Measurements from ENCODE around the gene TRAF3.
"Not testable (repeated sequence)": the region's sequence is repeated elsewhere in the genome, so short reads cannot be mapped to it uniquely, and the experiment has no call there.

The TRAF3 gene

DNA sequence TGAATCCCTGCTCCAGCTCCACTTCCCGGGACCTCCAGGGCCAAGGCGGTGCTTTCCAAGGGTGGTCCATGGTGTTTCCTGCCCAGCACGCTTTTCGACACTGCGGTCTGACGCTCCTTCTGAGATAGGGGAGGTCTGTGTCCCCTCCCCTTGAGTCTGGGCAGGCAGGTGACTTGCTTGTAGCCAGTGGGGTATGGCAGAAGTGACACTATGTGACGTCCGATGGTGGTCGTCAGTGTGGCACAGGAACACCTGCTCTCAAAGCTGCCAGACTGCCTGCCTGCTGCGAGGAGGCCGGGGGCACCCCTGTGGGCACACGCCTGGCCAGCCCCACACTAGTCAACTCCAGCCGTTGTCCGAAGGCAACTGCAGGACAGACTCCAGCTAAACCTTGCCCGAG lies 16.0 kb upstream of the TRAF3 start:
- no peak for DNase-seq (ENCODE audit: low read depth)
- H3K4me3 ChIP-seq (ENCODE audit: low read depth, low read length) = no peak overlapping the region
- TF ChIP-seq, protein P1, sequence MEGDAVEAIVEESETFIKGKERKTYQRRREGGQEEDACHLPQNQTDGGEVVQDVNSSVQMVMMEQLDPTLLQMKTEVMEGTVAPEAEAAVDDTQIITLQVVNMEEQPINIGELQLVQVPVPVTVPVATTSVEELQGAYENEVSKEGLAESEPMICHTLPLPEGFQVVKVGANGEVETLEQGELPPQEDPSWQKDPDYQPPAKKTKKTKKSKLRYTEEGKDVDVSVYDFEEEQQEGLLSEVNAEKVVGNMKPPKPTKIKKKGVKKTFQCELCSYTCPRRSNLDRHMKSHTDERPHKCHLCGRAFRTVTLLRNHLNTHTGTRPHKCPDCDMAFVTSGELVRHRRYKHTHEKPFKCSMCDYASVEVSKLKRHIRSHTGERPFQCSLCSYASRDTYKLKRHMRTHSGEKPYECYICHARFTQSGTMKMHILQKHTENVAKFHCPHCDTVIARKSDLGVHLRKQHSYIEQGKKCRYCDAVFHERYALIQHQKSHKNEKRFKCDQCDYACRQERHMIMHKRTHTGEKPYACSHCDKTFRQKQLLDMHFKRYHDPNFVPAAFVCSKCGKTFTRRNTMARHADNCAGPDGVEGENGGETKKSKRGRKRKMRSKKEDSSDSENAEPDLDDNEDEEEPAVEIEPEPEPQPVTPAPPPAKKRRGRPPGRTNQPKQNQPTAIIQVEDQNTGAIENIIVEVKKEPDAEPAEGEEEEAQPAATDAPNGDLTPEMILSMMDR (conservative IDR thresholded peaks at IDR 0.05; ENCODE audit: low read depth, low read length) = no peak

DNA sequence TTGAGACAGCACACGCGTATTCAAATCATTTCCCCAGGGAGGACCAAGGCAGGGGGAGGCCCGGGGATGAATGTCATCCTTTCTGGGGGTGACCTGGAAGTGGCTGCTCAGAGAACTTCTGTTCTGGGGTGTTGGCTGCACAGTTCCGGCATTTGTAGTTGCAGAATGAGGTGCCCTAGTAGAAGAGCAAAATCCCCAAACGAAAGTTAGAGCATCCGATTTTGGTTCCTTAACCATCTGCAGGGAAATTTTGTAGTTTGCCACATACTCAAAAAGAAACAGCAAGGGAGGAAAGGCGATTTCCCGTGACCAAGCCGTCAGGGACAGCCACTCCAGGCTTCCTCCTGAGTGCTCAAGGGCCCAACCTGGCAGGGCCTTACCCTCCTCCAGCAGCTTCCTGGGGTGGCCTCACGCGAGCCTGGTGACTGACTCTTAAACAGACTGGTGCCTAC lies 13.0 kb upstream of the TRAF3 start:
- TF ChIP-seq, protein P1 (conservative IDR thresholded peaks at IDR 0.05; ENCODE audit: low read depth, low read length) = no peak
- DNase-seq (ENCODE audit: low read depth) = no peak
- H3K4me3 ChIP-seq (ENCODE audit: low read depth, low read length) = no peak overlapping the region

DNA sequence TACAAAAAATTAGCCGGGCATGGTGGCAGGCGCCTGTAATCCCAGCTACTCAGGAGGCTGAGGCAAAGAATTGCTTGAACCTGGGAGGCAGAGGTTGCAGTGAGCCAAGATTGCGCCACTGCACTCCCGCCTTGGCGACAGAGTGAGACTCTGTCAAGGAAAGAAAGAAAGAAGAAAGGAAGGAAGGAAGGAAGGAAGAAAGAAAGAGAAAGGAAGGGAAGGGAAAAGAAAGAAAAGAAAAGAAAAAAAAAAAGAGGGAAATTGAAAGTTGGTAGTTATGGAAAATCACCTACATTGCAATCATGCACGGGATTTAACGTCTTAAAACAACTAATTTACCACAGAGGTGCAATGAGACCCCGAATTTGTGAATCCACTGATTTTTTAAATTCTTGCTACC lies 11.5 kb upstream of the TRAF3 start:
- H3K4me3 ChIP-seq (ENCODE audit: low read depth, low read length) = not testable (repeated sequence)

DNA sequence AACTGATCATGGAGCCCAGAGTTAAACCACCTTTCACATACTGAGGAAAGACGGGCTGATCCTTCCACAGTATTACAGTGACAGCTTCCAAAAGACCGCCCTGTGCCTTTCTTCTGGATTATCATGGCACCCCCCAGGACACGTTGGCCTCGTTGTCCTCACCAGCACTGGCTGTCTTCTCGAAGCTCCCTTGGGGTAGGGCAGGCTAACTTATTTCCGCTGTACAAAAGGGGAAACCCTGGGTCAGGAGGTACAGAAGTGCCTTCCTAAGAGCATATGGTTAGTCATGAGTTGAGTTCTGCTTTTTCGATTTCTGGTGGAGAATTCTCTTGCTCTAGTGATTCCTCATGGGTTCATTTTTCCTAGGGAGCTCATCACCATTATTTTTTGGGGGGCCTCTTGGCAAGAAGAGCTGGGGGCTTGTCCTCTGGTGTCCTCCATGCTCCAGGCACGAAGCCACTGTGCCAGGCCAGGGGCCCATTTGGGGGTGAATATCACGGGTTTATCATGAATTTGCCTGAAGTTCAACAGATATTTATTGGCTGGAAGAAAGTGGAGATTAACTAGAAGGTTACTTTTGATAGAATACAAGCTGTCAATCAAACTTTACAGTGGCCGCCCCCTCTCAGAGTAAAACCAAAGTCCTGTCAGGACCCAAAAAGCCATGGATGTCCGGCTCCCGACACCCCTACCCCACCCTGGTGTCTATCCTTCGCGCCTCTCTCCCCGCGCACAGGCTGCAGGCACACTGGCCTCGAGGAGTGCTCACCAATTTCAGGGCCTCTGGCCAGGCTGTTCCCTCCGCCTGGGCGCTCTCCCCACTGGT lies 8.8 kb upstream of the TRAF3 start:
- H3K4me3 ChIP-seq (ENCODE audit: low read depth, low read length) = no peak overlapping the region
- DNase-seq (ENCODE audit: low read depth) = no peak

More for the DNA sequence above, 11.5 kb upstream of the TRAF3 start:
- DNase-seq (ENCODE audit: low read depth) = not testable (repeated sequence)

DNA sequence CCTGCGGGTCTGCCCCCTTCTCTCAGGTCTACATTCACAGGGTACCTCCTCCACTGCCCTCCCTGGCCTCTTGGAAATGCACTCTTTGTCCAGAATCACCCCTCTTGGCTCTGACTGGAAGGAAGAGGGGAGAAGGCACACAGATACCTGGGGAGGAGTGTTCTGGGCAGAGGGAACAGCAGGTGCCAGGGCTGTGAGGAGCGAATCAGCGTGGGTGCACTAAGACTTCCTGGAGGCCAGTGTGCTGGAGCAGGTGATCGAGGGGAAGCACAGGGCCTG lies 8.3 kb upstream of the TRAF3 start:
- H3K4me3 ChIP-seq (ENCODE audit: low read depth, low read length) = no peak overlapping the region
- DNase-seq (ENCODE audit: low read depth) = no peak
- TF ChIP-seq, protein P1 (conservative IDR thresholded peaks at IDR 0.05; ENCODE audit: low read depth, low read length) = no peak

More for the DNA sequence above, 8.8 kb upstream of the TRAF3 start:
- TF ChIP-seq, protein P1 (conservative IDR thresholded peaks at IDR 0.05; ENCODE audit: low read depth, low read length) = no peak

DNA sequence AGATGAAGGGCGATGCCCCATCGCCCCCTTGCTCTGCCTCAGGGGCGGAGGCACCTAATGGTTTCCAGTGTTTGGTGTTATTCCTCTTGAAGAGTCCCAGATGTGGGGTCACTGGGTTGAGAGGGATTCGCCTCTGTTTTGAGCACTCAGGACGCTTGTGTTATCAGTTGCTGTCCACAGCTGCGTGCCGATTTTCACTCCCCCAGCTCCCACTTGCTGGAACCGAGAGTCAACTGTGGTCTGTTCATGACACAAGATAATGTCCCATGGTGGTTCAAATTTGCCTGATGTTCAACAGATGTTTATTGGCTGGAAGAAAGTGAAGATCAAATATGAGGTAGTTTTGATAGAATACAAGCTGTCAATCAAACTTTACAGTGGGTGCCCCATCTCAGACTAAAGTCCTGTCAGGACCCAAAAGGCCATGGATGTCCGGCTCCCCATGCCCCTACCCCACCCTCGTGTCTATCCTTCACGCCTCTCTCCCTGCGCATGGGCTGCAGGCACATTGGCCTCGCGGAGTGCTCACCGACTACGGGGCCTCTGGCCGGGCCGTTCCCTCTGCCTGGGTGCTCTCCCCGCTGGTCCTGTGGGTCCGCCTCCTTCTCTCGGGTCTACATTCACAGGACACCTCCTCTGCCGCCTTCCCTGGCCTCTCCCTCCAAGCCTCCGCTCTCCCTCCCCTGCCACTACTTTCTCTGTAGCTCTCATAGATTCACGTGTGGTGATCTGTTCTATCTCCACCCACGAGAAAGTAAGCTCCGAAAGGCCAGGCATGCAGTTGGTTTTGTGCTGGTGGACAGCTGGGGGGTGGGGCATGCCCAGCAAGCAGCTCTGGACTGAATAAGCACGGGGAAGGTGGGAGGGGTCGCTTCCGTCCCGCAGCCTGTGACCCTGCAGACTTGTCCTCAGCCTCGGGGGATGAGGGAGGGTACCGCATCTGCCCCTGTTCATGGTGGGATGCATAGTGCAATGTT lies 6.8 kb upstream of the TRAF3 start:
- DNase-seq (ENCODE audit: low read depth) = no peak
- no peak overlapping the region for H3K4me3 ChIP-seq (ENCODE audit: low read depth, low read length)
- TF ChIP-seq, protein P1 (conservative IDR thresholded peaks at IDR 0.05; ENCODE audit: low read depth, low read length) = no peak

DNA sequence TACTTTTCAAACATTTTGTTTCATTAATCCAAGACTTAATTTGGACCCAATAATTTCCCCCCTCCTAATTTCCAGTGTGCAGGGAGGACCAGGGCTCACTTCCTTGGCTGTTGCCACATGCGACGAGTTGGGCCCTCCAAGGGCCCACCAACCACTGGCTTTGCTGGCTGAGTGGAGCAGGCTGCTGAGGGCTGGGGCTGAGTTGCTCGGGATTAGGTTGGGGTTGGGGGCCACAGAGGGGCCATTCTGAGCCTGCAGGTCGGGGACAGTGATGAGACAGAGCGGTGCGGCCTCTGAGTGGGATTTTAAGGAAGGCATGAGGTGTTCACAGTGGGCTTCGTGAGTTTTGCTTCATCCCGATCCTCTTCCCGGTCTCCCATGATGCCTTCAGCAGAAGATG lies 6.1 kb upstream of the TRAF3 start:
- TF ChIP-seq, protein P1 (conservative IDR thresholded peaks at IDR 0.05; ENCODE audit: low read depth, low read length) = no peak
- no peak overlapping the region for H3K4me3 ChIP-seq (ENCODE audit: low read depth, low read length)

More for the DNA sequence above, 6.1 kb upstream of the TRAF3 start:
- no peak for DNase-seq (ENCODE audit: low read depth)
